ENCODE measurements around the gene MTHFD1L. TPM values are rescaled to one million over a fixed set of nuclear protein-coding genes. Genes with fewer than 3 reads are reported as not detected.
"Not testable (repeated sequence)": the region's sequence is repeated elsewhere in the genome, so short reads cannot be mapped to it uniquely, and the experiment has no call there.

MTHFD1L gene
- total and polyA plus RNA-seq, 5 experiments from 2014 or later, result 3.8 to 20.1 (median 8.3) TPM

GRCh38 chr6:151071295-151071694 is 205.8 kb downstream of the MTHFD1L start:
- Mint-ChIP-seq H3K4me1 (no peaks in the 10 kb centered on the region), H3K27me3 (no peaks in the 10 kb centered on the region), H3K9me3 (peaks cover 0 to 22% (median 0%) of the 10 kb centered on the region in 9 donors), H3K27ac (no peak overlapping the region), H3K36me3 (peaks cover 8 to 37% (median 11%) of the 10 kb centered on the region in 3 donors), H3K4me3 (no peak overlapping the region)
- DNase-seq, result no peak
- POLR2A ChIA-PET, result no interaction called here
- ATAC-seq, result no peak

- H3K4me3 Mint-ChIP-seq, result no peak overlapping the region
- ATAC-seq (no peak), DNase-seq (no peak)
- H3K27me3 Mint-ChIP-seq, result no peaks in the 10 kb centered on the region
- H3K36me3 Mint-ChIP-seq, result peaks cover 4 to 36% (median 13%) of the 10 kb centered on the region in 3 donors
- no peaks in the 10 kb centered on the region for H3K4me1 Mint-ChIP-seq
- H3K27ac Mint-ChIP-seq, result no peak overlapping the region
- POLR2A ChIA-PET, result no interaction called here
- peaks cover 0 to 22% (median 4%) of the 10 kb centered on the region in 9 donors for H3K9me3 Mint-ChIP-seq
Measured at GRCh38 chr6:151073146-151073545, 207.6 kb downstream of the MTHFD1L start.

- POLR2A ChIA-PET, result no interaction called here
- no peaks in the 10 kb centered on the region for H3K27me3 Mint-ChIP-seq
- no peak for ATAC-seq
- H3K36me3 Mint-ChIP-seq, result peaks cover 3 to 36% (median 13%) of the 10 kb centered on the region in 3 donors
- H3K4me1 Mint-ChIP-seq, result no peaks in the 10 kb centered on the region
- H3K4me3 Mint-ChIP-seq, result no peak overlapping the region
- peaks cover 0 to 22% (median 4%) of the 10 kb centered on the region in 9 donors for H3K9me3 Mint-ChIP-seq
- DNase-seq, result no peak
- H3K27ac Mint-ChIP-seq, result no peak overlapping the region
Measured at GRCh38 chr6:151073701-151074100, 208.2 kb downstream of the MTHFD1L start.

GRCh38 chr6:151075005-151075404 is 209.5 kb downstream of the MTHFD1L start:
- POLR2A ChIA-PET, result no interaction called here
- H3K4me3 Mint-ChIP-seq, result no peak overlapping the region

GRCh38 chr6:151075527-151075926 is 210.0 kb downstream of the MTHFD1L start:
- ATAC-seq (no peak), DNase-seq (no peak)
- H3K27ac Mint-ChIP-seq, result no peak overlapping the region
- H3K4me3 Mint-ChIP-seq, result no peak overlapping the region
- POLR2A ChIA-PET, result no interaction called here
- no peaks in the 10 kb centered on the region for H3K27me3 Mint-ChIP-seq
- peaks cover 0 to 22% (median 4%) of the 10 kb centered on the region in 9 donors for H3K9me3 Mint-ChIP-seq
- peaks cover 0 to 30% (median 9%) of the 10 kb centered on the region in 3 donors for H3K36me3 Mint-ChIP-seq
- no peaks in the 10 kb centered on the region for H3K4me1 Mint-ChIP-seq

More at GRCh38 chr6:151075005-151075404, 209.5 kb downstream of the MTHFD1L start:
- no peak for DNase-seq
- Mint-ChIP-seq H3K27ac (no peak overlapping the region), H3K4me1 (no peaks in the 10 kb centered on the region), H3K9me3 (peaks cover 0 to 22% (median 4%) of the 10 kb centered on the region in 9 donors), H3K36me3 (peaks cover 0 to 30% (median 9%) of the 10 kb centered on the region in 3 donors), H3K27me3 (no peaks in the 10 kb centered on the region)
- no peak for ATAC-seq

- Mint-ChIP-seq H3K4me1 (no peaks in the 10 kb centered on the region), H3K36me3 (peaks cover 0 to 28% (median 9%) of the 10 kb centered on the region in 3 donors)
- POLR2A ChIA-PET, result no interaction called here
Measured at GRCh38 chr6:151075930-151076555, 210.5 kb downstream of the MTHFD1L start.

GRCh38 chr6:151078655-151079054 is 213.2 kb downstream of the MTHFD1L start:
- Mint-ChIP-seq H3K27me3 (no peaks in the 10 kb centered on the region), H3K36me3 (peaks cover 0 to 13% (median 6%) of the 10 kb centered on the region in 3 donors), H3K4me3 (no peak overlapping the region), H3K27ac (no peak overlapping the region), H3K9me3 (peaks cover 0 to 13% (median 4%) of the 10 kb centered on the region in 9 donors), H3K4me1 (no peaks in the 10 kb centered on the region)
- POLR2A ChIA-PET, result no interaction called here
- DNase-seq, result no peak
- ATAC-seq, result no peak

More at GRCh38 chr6:151075930-151076555, 210.5 kb downstream of the MTHFD1L start:
- Mint-ChIP-seq H3K27me3 (no peaks in the 10 kb centered on the region), H3K9me3 (peaks cover 0 to 22% (median 4%) of the 10 kb centered on the region in 9 donors), H3K4me3 (no peak overlapping the region), H3K27ac (no peak overlapping the region)
- DNase-seq (no peak), ATAC-seq (no peak)

GRCh38 chr6:151081656-151082055 is 216.2 kb downstream of the MTHFD1L start:
- DNase-seq, result no peak
- no peak for ATAC-seq
- Mint-ChIP-seq H3K27me3 (no peaks in the 10 kb centered on the region), H3K4me3 (no peak overlapping the region), H3K9me3 (peaks cover 0 to 5% (median 0%) of the 10 kb centered on the region in 9 donors), H3K4me1 (no peaks in the 10 kb centered on the region), H3K36me3 (peaks cover 0 to 4% (median 2%) of the 10 kb centered on the region in 3 donors), H3K27ac (no peak overlapping the region)
- POLR2A ChIA-PET, result no interaction called here

- POLR2A ChIA-PET, result no interaction called here
- Mint-ChIP-seq H3K4me1 (no peaks in the 10 kb centered on the region), H3K4me3 (no peak overlapping the region), H3K27ac (no peak overlapping the region), H3K36me3 (peaks cover 0 to 1% (median under 1%) of the 10 kb centered on the region in 3 donors), H3K9me3 (peaks cover 0 to 3% (median 0%) of the 10 kb centered on the region in 9 donors), H3K27me3 (no peaks in the 10 kb centered on the region)
- ATAC-seq (no peak), DNase-seq (no peak)
Measured at GRCh38 chr6:151082079-151082478, 216.6 kb downstream of the MTHFD1L start.

- POLR2A ChIA-PET, result no interaction called here
- no peak for DNase-seq
- ATAC-seq, result no peak
- no peaks in the 10 kb centered on the region for H3K36me3 Mint-ChIP-seq
- H3K9me3 Mint-ChIP-seq, result no peaks in the 10 kb centered on the region
- no peaks in the 10 kb centered on the region for H3K4me1 Mint-ChIP-seq
- H3K27ac Mint-ChIP-seq, result peak overlapping the region in 1 of 10 donors; percentile 73
- H3K27me3 Mint-ChIP-seq, result no peaks in the 10 kb centered on the region
- no peak overlapping the region for H3K4me3 Mint-ChIP-seq
Measured at GRCh38 chr6:151084275-151084674, 218.8 kb downstream of the MTHFD1L start.

GRCh38 chr6:151087055-151087454 is 221.6 kb downstream of the MTHFD1L start:
- H3K4me1 Mint-ChIP-seq, DNase-seq, ATAC-seq, H3K36me3 Mint-ChIP-seq, H3K4me3 Mint-ChIP-seq, H3K27me3 Mint-ChIP-seq, H3K9me3 Mint-ChIP-seq, H3K27ac Mint-ChIP-seq, POLR2A ChIA-PET: not testable (repeated sequence)

GRCh38 chr6:151087861-151088598 is 222.5 kb downstream of the MTHFD1L start:
- DNase-seq (no peak), ATAC-seq (no peak)
- Mint-ChIP-seq H3K4me3 (no peak overlapping the region), H3K27me3 (no peaks in the 10 kb centered on the region), H3K36me3 (peaks cover 8 to 11% (median 10%) of the 10 kb centered on the region in 3 donors), H3K9me3 (no peaks in the 10 kb centered on the region), H3K27ac (peak overlapping the region in 1 of 10 donors; percentile 15), H3K4me1 (no peaks in the 10 kb centered on the region)
- POLR2A ChIA-PET, result no interaction called here

- ATAC-seq, result no peak
- Mint-ChIP-seq H3K9me3 (no peaks in the 10 kb centered on the region), H3K36me3 (peaks cover 9 to 15% (median 13%) of the 10 kb centered on the region in 3 donors), H3K4me3 (no peak overlapping the region), H3K4me1 (no peaks in the 10 kb centered on the region), H3K27me3 (no peaks in the 10 kb centered on the region), H3K27ac (no peak overlapping the region)
- no peak for DNase-seq
- POLR2A ChIA-PET, result no interaction called here
Measured at GRCh38 chr6:151088599-151088935, 223.1 kb downstream of the MTHFD1L start.
